ENCODE results near the gene IP6K3.

DNA sequence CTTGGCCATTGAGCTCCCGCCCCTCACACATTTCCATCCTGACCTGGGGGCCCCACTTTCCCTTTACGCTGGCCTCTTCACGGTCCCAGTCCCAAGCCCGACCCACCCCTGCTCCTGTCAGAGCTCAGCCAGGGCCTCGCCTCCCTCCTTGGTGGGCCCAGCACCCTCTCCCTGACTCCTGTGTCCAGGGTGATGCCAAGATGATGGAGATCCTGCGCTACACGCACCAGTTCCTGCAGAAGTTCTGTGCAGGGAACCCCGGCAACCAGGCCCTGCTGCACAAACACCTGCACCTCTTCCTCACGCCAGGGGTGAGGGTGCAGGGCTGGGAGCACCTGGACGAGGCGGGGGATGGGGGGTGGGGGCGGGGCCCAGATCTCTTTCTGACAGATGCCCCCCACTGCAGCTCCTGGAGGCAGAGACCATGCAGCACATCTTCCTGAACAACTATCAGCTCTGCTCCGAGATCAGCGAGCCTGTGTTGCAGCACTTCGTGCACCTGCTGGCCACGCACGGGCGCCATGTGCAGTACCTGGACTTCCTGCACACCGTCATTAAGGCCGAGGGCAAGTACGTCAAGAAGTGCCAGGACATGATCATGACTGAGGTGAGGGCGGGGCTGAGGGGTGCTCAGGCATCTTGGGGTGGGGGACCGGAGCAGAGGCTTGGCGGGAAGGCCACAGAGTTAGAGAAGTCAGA, 68.3 kb downstream of the IP6K3 start:
- TF ChIP-seq, protein P1, sequence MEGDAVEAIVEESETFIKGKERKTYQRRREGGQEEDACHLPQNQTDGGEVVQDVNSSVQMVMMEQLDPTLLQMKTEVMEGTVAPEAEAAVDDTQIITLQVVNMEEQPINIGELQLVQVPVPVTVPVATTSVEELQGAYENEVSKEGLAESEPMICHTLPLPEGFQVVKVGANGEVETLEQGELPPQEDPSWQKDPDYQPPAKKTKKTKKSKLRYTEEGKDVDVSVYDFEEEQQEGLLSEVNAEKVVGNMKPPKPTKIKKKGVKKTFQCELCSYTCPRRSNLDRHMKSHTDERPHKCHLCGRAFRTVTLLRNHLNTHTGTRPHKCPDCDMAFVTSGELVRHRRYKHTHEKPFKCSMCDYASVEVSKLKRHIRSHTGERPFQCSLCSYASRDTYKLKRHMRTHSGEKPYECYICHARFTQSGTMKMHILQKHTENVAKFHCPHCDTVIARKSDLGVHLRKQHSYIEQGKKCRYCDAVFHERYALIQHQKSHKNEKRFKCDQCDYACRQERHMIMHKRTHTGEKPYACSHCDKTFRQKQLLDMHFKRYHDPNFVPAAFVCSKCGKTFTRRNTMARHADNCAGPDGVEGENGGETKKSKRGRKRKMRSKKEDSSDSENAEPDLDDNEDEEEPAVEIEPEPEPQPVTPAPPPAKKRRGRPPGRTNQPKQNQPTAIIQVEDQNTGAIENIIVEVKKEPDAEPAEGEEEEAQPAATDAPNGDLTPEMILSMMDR (IDR thresholded peaks at IDR 0.05) = no peak
- TF ChIP-seq POLR2A (IDR thresholded peaks at IDR 0.05) = no peak
